ENCODE data around the gene TGFBR3.
"Not testable (repeated sequence)": the region's sequence is repeated elsewhere in the genome, so short reads cannot be mapped to it uniquely, and the experiment has no call there.

TGFBR3 gene

GRCh38 chr1:91670781-91671180 is 215.2 kb downstream of the TGFBR3 start:
- DNase-seq (ENCODE audit: low read depth) = no peak
- no peak overlapping the region for H3K4me3 ChIP-seq (ENCODE audit: control insufficient read depth, low read depth, low read length)
- no peak for TF ChIP-seq CTCF (IDR thresholded peaks at IDR 0.05; ENCODE audit: control insufficient read depth, insufficient read depth, low read depth, low read length, missing control alignments)

- no peak for TF ChIP-seq CTCF (IDR thresholded peaks at IDR 0.05; ENCODE audit: control insufficient read depth, insufficient read depth, low read depth, low read length, missing control alignments)
- no peak overlapping the region for H3K4me3 ChIP-seq (ENCODE audit: control insufficient read depth, low read depth, low read length)
- DNase-seq (ENCODE audit: low read depth) = no peak
Measured at GRCh38 chr1:91669584-91670350, 216.2 kb downstream of the TGFBR3 start.

- not testable (repeated sequence) for H3K4me3 ChIP-seq (ENCODE audit: control insufficient read depth, low read depth, low read length); DNase-seq (ENCODE audit: low read depth)
Measured at GRCh38 chr1:91666651-91667050, 219.3 kb downstream of the TGFBR3 start.

- H3K4me3 ChIP-seq (ENCODE audit: control insufficient read depth, low read depth, low read length) = no peak overlapping the region
- no peak for DNase-seq (ENCODE audit: low read depth)
- no peak for TF ChIP-seq CTCF (IDR thresholded peaks at IDR 0.05; ENCODE audit: control insufficient read depth, insufficient read depth, low read depth, low read length, missing control alignments)
Measured at GRCh38 chr1:91661121-91661520, 224.8 kb downstream of the TGFBR3 start.

GRCh38 chr1:91660708-91661107 is 225.2 kb downstream of the TGFBR3 start:
- no peak for DNase-seq (ENCODE audit: low read depth)
- H3K4me3 ChIP-seq (ENCODE audit: control insufficient read depth, low read depth, low read length) = no peak overlapping the region
- no peak for TF ChIP-seq CTCF (IDR thresholded peaks at IDR 0.05; ENCODE audit: control insufficient read depth, insufficient read depth, low read depth, low read length, missing control alignments)

GRCh38 chr1:91655912-91656449 is 230.0 kb downstream of the TGFBR3 start:
- no peak overlapping the region for H3K4me3 ChIP-seq (ENCODE audit: control insufficient read depth, low read depth, low read length)
- no peak for TF ChIP-seq CTCF (IDR thresholded peaks at IDR 0.05; ENCODE audit: control insufficient read depth, insufficient read depth, low read depth, low read length, missing control alignments)
- DNase-seq (ENCODE audit: low read depth) = no peak

- no peak for TF ChIP-seq CTCF (IDR thresholded peaks at IDR 0.05; ENCODE audit: control insufficient read depth, insufficient read depth, low read depth, low read length, missing control alignments)
- no peak for DNase-seq (ENCODE audit: low read depth)
- no peak overlapping the region for H3K4me3 ChIP-seq (ENCODE audit: control insufficient read depth, low read depth, low read length)
Measured at GRCh38 chr1:91653183-91653582, 232.8 kb downstream of the TGFBR3 start.

Data from AG09309 (cell line).